NCI-H2171 (cell line): ENCODE results near the gene GLOD4.
A peak's percentile ranks its signal among the peaks of the same experiment; 100 is the strongest.
"Not testable (repeated sequence)": the region's sequence is repeated elsewhere in the genome, so short reads cannot be mapped to it uniquely, and the experiment has no call there.

Experiments
- DNase-seq: peaks from one replicate; lab custom pipeline; 2025; lab: John Stamatoyannopoulos, UW

Gene GLOD4

DNA sequence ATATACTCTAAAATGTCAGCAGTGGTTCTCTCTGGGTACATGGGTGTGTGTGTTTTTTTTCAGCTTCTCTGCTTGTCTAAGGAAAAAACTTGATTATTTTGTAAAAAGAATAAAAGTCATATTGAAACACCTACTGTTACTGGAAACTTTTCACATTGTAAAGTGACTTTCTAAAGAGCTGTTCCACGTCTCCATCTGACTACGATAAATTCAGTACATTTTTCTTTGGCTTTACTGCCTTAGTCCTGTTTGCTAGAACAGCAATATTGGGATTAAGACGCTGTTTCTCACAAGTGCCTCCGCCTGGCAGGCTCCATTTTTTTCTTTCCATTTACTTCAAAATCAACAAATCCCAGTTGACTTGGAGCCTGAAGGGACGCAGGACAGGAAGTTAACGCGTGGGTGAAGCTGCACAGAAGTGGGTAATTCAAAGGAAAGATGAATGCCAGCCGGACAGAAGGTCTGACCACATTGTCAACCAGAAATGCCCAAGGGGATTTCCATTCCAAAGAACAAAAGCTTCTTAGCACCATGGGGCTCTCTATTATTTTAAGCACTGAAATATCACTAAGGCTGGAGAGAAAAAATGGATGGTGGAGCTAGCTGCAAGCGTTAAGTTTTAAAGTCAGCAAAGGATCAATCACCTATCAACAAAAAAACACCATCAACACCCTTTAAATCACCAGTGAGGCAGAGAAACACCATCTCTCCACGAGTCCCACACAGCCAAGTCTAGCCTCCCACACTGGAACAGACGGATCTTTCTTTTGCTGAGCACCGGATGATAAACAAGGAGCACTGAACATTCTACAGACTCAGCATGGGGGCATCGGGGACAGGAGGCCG is 8.4 kb downstream of the GLOD4 start:
- no peak for DNase-seq

DNA sequence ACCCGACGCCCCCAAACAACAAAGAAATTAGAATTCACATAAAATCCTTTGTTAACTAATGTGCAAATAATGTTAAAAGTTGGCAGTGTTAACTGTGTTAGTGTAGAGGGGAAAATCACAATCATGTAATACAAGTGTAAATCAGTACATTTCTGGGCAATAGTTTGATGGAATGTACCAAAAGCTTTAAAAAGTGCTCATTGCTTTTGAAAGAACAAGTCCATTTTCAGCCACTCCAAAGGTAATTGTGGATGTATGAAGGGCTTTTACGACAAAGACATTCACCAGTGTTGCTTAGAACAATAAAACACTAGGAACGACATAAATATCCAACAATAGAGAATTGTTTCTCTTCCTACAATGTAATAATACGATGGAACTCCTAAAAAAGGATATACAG is 9.1 kb downstream of the GLOD4 start:
- no peak for DNase-seq

DNA sequence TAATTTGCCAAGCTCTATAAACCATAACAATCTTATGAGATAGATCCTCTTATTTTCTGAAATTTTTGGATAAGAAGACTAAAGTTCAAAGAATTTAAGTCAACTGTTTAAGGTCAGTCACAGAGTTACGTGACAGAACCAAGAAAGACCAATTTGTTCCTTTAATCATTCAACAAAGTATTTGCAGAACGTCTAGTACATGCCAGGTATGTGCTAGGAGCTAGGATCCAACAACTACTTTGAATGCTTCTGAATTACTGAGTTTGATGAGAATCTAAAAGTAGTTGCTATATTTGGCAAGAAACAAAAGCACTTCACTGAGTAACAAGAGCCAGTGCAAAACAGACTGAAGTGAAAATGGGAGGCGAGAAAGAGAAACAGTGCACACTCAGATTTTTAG is 15.0 kb downstream of the GLOD4 start:
- DNase-seq: no peak

DNA sequence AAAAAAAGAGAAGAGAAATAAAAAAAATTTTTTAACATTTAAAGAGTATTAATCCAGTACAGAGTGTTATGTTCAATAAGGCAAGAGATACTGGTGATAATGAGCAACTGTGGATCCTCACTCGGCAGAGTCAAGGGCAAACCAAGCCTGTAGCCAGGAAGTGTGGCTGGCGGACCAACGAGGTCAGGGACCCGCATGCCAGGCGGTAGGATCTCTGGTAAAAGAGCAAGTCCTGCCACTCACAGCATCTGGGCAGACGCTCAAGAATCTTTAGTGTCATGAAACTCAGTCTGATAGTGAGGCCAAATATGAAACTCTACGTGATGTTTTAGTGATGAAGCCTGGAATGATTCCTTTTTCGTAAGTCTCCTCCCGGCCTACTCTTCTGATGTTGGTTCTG is 21.7 kb downstream of the GLOD4 start:
- DNase-seq: no peak

DNA sequence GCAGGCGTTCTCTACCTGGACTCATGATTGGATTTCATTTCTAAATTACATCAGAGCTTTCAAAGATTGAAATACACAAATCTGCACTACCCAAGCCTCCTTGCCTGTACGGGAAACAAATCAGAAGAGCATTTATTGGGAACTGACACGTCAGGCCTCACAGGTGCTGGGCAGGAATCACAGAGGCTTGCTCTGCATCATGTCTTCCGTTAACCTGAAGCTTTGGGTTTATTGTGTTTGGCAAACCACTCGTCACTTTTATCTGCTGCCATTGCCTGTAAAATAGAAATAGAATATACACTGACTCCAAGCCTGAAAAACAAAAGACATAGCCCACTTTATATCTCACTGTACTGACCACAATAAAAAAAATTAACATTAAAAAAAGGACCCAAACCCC is 22.1 kb downstream of the GLOD4 start:
- no peak for DNase-seq

DNA sequence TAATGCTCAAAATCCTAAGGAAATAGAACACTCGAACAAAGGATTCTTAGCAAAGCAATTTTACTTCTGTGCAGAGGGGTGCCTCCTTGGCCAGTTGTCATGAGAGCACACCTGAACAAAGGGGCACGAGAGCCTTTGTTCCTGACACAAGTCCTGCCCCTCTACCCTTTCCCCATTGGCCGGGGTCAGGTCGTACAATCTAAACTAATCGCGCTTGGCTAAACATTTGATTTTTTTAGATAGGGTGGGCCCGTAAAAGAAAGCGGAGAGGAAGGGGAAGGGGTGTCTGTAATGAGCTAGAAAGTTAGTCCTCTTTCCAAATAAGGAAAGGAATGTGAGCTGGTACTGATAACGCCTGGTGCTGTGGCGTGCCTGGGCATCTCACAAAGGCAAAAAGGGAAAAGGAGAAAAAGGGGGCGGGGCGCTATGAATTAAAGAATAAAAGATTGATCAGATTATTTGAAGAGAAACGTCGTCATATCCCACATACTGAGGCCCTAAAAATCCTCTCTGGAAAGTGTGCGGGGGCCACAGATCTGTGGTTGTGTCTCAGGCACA is 26.0 kb downstream of the GLOD4 start:
- DNase-seq: not testable (repeated sequence)

DNA sequence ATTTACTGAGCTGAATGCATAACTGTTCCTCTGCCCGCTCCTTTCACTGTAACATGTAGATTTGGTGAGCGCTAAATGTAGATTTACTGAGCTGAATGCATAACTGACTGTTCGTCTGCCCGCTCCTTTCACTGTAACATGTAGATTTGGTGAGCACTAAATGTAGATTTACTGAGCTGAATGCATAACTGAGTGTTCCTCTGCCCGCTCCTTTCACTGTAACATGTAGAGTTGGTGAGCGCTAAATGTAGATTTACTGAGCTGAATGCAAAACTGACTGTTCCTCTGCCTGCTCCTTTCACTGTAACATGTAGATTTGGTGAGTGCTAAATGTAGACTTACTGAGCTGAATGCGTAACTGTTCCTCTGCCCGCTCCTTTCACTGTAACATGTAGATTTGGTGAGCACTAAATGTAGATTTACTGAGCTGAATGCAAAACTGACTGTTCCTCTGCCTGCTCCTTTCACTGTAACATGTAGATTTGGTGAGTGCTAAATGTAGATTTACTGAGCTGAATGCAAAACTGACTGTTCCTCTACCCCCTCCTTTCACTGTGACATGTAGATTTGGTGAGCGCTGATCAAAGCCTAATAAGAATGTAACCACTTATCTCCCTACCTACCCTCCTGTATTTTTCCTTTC is 26.6 kb downstream of the GLOD4 start:
- not testable (repeated sequence) for DNase-seq

DNA sequence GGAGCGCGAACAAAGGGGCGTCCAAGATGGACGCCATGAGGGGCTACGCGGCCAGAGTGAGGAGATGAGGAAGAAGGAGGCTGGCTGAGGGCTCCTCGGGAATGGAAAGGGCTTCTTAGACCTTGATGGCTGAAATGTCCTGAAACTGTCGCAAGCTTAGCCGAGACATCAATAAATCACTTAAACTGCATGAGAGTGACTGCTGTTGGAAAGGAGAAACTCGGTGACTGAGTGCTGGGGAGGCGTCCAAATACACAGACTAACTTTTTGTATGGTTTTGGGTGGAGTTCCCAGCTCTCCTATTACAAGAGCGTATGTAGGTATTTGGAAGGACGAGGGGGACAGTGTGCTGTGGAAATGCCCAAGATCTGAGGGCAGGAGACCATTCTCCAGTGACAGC is 28.7 kb downstream of the GLOD4 start:
- DNase-seq: no peak

DNA sequence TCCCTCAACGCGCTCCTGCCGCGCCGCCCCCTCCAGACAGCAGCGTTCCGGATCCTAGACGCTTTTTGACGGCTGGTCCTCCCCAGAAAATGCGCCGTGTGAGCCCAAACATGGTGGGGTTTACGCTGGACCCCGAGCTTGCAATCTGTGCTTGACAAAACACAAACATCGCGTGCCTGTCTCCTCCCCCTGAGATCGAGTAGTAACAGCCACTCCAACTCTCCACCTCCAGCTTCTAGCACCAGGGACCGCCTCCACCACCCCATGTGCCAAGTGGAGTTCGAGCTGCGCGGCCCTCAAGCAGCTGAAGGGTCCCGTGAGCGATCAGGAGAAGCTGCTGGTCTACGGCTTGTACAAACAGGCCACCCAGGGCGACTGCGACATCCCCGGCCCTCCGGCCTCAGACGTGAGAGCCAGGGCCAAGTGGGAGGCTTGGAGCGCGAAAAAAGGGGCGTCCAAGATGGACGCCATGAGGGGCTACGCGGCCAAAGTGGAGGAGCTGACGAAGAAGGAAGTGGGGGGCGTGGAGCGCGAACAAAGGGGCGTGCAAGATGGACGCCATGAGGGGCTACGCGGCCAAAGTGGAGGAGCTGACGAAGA is 29.4 kb downstream of the GLOD4 start:
- DNase-seq: peak; percentile 42

DNA sequence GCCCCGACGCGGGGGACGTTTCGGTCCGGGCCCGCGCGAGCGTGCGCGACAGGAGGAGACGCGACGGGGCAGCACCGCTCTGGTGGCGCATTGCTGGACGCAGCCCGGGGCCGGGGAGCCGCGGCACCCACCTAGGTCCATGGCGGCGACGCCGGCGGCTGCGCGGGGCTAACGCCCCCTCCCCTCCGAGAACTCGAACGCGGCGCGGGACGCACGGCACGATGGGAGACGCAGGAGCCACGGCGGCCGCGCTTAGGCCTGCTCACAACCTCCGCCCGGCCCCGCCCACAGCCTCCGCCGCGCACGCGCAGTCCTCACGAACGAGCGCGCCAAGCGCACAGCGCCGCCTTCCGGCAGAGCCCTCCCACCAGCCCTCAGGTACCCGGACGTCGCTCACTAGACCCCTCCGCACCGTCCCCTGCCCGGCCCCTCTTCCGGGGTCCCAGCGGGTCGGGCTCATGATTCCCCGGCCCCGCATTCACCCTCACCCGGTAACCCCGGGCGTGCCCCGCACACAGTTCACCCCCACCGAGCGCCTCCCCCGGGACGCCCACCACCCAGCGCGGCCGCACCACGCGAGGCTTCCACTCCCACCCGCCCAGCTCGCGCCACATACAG is 30.0 kb downstream of the GLOD4 start, which contains the start of gene GEMIN4:
TSS of gene GEMIN4 (minus strand) at position 263 of the 618 bp plus-strand sequence. CDS start at position 141, 122 bp downstream.
- DNase-seq: peak; percentile 95

DNA sequence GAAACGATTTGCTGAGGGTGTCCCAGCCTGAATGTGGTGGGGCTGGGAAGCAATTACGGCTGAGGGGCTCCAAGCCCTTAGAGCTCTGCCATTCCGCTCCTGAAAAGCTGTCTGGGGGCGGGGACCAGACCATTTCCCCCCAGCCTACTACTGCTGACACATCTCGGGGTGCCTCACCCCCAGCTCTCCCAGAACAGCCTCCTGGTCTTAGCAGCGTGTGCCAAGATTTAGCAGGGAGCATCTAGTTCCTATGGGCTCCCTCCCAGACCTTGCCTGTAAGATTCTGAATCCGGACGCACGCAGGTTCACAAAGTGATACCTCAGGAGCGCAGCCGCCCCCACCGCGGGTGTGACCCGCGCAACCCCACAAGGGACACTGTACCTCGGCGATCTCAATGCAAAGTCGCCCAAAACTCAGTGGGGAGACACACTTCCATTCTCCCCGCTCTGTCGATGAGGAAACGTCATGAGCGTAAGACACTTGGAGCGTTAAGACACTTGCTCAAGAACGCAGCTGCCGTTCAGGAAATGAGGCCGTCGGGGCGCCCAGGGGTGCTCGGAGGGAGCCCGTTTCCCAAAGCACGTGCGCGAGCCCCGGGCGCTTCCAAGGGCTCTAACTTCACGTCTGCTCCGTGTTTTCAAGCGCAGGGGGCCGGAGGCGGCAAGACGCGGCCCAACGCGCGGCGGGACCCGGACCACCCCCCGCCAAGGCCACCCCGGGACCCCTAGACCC is 30.6 kb downstream of the GLOD4 start:
- peak; percentile 11 for DNase-seq

DNA sequence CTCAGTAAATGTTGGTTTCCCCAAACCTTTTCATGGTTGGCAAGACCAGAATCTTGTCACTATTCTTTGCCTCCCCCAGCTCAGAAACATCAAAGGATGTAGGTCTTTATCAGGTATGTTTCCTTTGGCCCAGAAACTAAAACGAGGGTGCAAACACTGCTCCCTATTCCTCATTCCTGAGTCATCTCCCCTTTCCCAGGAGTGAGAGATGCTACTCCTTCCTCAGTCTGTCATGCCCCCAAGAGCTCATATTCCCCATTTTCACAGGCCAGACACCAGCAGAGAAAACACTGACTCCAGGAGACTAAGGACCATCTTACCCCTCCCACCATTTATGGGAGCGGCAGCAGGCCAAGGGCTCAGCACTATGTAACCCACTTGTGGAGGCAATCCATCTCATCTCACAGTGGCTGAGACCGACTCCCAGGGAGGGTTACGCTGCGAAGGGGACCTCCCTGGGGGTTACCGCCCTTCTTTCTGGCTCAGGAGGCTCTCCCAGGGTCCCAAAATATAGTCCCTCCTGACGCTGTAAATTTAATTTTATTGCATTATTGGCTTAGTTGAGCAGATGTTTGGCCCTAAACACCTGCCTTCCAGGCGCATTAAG is 31.5 kb downstream of the GLOD4 start:
- DNase-seq: no peak

DNA sequence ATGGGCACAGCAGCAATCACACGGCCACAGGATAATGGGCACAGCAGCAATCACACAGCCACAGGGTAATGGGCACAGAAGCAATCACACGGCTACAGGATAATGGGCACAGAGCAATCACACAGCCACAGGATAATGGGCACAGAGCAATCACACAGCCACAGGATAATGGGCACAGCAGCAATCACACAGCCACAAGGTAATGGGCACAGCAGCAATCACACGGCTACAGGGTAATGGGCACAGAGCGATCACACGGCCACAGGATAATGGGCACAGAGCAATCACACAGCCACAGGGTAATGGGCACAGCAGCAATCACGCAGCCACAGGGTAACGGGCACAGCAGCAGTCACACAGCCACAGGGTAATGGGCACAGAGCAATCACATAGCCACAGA is 32.7 kb downstream of the GLOD4 start:
- not testable (repeated sequence) for DNase-seq

DNA sequence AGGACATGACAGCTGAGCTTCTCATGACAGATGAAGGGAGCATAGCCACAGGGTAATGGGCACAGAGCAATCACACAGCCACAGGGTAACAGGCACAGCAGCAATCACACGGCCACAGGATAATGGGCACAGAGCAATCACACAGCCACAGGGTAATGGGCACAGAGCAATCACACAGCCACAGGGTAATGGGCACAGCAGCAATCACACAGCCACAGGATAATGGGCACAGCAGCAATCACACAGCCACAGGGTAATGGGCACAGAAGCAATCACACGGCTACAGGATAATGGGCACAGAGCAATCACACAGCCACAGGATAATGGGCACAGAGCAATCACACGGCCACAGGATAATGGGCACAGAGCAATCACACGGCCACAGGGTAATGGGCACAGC is 33.5 kb downstream of the GLOD4 start:
- not testable (repeated sequence) for DNase-seq

DNA sequence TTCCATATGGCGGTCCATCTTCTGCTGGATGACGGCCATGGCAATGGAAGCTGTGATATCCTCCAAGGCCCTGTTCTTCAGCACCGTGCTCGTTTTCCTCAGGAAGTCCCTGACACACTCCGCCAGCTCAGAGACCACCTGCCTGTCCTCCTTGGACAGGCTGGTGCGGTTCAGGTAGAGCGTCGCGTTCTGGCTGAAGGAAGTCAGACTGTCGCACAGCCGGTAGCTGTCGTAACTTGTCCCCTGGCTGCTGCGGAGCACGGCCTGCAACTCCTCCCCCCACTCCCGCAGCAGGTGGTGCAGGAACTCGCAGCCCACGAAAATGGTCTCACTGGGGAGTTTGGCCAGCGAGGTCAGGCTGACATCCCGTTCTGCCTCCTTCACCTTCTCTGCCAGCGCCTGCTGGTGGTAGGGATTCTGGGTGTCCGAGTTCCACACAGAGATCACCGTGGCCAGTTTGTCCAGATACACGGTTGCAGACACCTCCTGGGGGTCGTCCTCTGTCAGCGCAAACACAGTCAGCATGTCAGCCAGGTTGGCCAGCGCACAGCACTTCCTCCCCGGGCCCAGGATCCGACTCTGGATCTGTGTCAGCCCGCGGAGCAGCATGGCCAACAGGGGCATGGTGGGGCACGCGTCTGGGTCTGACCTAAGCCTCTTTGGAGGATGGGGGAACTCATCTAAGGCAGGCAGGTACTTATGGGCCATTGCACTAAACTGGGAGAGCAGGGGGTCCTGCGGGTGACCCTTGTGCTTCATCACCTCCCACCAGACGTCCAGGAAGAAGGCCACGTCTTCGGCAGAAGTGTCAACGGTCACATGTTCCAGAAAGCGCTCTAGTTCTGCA is 35.1 kb downstream of the GLOD4 start:
- DNase-seq: no peak

DNA sequence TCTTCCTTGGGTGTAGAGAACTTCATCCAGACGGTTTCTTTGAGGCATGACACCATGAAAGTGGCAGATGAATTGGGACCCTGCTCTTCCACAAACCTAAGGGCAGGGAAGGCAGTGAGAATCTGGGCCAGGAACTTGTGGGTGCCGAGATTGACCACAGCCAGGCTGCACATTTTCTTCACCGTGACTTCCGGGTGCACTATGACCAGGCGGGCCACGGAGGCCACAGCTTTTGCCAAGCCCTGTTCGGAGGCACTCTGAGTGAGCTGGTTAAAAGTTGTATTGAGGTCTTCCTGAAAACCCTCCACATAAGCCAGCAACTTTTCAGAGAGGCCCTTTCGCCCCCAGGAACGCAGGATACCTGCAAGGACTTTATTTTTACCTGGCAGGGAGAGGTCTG is 35.9 kb downstream of the GLOD4 start:
- no peak for DNase-seq

DNA sequence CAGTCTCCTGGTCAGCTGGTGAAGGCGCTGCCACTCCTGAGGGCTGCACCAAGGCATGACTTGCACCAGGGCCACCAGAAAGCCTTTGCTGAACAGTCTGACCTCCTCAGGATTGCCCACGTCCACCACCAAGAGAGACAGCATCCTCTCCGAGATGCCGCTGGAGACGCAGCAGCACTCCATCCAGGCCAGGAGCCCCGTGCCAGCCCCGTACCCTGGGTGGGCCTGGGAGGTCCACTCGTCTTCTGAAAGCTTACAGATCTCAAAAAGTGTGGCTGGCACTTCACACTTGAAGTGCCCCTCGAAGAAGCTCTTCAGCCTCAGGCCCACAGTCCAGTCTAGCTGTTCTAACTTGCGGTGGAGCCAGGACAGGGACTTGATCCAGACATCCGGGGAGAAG is 36.7 kb downstream of the GLOD4 start:
- no peak for DNase-seq

DNA sequence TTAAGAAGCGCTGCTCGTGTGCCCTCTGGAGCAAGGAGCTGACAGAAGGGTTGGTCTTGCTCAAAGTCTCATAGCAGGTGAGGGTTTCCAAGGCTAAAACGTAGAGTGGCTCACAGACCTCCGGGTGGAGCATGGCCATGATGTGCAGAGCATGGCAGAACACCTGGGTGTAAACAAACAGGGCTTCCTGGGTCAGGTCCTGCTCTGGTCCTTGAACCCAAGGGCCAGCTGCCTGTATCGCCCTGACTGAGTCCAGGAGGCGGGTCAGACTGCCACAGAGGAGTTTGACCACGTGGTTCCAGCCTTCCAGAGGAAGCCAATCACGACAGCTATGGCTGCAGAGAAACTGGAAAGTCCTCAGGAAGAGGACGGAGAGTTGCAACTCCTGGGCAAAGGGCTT is 37.1 kb downstream of the GLOD4 start:
- DNase-seq: no peak

DNA sequence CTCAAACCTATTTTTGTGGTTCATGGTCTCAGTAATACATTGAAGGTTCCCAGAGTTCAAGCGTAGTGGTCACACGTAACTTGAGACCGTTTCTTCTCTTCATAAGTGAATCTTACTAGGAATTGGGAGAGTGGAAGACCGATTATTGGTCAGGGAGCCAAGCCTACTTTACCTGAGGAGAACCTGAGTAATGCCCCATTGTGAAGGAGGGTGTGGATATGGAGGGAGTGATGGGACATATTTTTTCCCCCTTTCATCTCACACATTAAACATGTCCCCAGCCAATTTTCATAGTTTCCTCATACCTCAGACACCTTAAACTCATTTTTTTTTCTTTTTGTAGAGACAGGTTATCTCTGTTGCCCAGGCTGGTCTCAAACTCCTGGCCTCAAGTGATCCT is 38.9 kb downstream of the GLOD4 start:
- no peak for DNase-seq

DNA sequence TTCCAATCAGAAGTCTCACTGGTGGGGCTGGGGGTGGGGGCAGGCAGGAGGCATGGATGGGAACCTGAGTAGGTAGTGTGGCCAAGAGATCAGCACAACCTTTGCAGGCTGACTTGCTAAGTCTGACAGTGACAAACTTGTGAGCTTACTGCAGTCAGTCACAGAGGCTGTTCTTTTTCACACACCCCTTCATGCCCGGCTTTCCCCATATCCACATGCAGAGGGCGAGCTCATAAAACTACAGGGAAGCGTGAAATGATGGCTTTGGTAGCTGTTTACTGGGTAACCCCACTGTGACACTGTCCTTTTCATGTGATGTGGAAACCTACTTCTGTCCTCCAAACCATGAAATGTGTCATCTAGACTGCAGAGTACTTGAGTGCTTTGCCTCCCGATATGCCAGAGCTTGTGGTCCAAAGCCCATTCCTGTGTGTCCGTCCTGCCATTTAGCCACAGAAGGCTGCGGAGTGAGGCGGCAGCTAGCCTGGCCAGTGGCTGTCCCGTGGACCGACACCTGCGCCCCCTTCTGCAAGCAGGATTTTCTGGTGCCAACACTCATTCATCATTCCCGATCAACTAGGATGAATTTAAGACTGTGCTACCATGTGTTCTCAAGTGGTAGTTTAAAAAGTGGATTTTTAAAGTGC is 39.8 kb downstream of the GLOD4 start:
- DNase-seq: no peak
